GM18858 (cell line): ENCODE data around the gene FGF8.
A peak's percentile ranks its signal among the peaks of the same experiment; 100 is the strongest.

Source experiments
- ATAC-seq: cut with Tn5 transposase; IDR thresholded peaks from one replicate; pipeline ENCODE4 v1.9.1; 2021; ENCODE audit not compliant: unreplicated experiment

FGF8 gene

DNA sequence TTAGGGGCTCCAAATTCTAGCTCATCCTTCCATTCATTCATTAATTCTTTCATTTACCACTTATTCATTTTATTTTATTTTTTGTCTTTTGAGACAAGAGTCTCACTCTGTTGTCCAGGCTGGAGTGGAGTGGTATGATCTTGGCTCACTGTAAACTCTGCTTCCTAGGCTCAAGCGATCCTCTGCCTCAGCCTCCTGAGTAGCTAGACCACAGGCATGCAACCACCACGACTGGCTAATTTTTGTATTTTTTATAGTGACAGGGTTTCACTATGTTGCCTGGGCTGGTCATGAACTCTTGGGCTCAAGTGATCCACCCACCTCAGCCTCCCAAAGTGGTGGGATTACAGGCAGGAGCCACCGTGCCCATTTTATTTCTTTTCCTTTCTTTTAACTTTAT lies 31.6 kb downstream of the FGF8 start:
- ATAC-seq, result no peak

DNA sequence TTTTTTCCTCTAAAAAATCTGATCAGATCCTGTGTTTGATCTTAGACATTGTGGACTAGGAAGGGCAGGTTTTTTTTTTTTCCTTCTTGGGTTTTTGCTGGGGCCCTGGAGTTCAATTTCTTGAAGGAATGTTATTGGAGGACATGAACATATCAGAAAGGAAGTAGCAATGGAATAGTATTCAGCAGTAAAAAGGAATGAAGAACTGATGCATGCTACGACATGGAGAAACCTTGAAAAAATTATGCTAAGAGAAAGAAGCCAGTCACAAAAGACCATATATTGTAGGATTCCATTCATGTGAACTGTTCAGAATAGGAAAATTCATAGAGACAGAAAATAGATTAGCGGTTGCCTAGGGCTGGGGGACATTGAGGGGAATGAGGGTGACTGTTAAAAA lies 34.0 kb downstream of the FGF8 start:
- ATAC-seq, result no peak

DNA sequence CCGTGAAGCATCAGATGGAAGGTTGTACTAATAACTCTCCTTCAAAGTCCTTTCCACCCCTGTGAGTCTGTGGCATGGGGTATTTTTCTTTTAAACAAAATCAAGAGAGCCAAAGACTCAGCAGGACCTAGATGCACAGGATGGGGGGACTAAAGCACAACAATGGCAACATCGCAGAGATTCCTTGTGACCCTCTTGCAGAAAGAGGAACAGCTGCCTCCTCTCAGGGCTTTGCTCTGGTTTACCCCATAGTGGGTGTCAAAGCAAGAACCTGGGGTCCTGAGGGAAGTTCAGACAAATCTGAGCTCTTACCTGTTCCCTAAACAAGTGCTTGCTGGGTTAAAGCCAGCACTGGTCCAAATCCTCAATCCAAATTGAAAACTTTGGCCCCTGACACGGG lies 39.2 kb downstream of the FGF8 start:
- ATAC-seq, result no peak

DNA sequence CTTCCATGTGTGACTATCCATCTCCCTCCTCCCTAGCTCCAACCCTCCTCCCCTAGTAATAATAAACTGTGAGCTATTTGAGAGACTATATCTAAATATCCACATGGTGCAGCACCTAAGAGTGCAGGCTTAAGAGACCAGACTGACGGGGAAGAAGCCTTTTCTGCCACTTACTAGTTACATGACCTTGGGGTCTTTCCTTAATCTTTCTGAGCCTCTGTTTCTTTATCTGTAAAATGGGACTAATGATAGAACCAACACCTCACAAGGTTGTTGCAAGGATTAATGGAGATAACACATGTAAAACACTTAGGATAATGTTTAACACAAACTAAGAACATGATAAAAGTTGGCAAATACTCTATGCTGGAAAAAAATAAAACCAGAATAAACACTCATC lies 43.8 kb downstream of the FGF8 start:
- no peak for ATAC-seq

DNA sequence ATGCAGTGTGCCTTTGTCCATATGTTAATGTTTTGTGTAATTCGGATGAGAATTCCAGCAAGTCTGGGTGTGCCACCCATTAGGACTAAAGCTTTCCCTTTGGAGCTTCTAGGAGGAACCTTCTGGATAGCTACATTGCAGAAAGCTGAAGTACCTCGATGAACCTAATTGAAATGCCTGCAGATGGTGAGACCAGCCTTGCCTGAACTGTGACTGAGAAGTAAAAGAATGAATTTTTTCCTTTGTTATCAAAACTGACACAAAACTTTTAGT lies 49.9 kb downstream of the FGF8 start:
- ATAC-seq, result no peak

DNA sequence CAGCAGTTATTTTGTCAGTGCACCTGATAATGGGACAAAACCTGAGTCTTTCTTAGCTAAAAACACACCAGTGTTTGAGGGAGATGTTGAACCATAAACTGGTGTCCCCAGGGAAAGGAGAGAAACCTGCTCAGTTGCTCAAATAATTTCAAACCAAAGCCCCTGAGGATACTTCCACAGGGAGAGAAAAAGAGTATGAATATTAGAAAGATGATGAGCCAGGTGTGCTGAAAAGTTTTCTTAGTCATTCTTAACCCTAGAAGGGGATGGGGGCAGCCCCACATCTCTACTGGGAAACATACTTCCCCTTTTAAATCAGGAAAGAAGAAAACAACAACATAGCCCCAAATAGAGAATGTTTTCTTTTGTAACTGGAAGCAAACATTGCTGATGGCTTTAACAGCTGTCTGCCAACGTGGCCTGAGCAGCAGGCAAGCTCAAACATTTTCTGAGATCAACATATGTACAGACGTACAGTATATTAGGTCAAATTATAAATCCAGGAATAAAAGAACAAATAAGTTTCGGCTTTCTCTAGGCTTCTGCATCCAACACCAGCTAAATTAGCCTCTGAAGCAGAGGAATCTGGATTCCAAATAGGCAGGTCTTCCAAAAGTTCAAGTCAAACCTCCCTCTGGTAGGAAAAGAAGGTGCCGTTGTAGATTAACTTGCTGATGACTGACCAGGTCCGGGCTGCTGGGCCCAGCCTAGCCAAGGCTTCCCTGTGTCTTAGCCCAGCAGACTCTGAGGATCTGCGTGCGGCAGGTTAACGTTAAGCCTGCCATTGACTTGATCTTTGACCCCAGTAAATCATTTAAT lies 50.4 kb downstream of the FGF8 start:
- peak; percentile 47 for ATAC-seq

DNA sequence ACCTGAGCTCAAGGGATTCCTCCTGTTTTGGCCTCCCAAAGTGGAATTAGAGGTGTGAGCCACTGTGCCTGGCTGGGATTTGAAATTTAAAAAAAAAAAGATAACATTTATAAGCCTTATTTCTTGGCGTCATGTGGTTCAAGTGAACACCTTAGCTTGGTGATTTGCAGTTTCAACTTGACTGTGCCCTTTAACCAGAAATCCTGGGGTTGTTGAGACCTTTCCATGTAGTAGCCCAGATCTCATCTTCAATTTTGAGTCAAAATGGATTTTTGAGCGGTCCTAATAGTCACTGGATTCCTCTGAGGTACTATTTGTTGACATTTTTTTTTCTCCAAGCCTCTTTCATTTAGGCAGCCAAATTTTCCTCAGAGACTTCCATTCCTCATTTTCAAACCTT lies 51.5 kb downstream of the FGF8 start:
- no peak for ATAC-seq

DNA sequence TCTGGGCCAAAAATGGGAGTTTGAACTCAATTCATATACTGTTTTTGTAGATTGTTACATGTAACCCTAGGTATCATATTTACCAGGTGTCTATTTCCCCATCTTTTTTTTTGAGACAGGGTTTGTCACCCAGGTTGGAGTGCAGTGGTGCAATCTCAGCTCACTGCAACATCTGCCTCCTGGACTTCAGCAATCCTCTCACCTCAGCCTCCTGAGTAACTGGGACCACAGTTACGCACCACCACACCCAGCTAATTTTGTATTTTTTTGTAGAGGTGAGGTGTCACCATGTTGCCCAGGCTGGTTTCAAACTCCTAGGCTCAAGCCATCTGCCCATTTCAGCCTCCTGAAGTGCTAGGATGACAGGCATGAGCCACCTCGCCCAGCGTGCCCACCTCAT lies 52.7 kb downstream of the FGF8 start:
- ATAC-seq, result no peak

DNA sequence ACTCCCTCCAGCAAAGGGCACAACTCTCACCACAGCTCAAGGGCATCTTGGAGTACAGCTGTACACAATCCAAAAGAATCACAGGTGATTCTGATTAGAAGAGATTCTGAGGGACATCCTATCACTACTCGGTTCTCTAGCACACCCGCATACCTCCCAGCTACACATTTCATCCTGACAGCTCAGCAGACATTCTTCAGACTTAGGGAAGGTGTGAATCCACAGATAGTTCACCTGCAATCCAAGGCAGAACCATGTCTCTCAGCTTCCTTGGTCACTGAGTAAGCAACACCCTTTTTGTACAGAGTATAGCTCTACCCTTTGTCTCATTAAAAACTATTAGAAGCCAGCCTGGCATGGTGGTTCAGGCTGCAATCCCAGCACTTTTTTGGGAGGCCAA lies 54.1 kb downstream of the FGF8 start:
- no peak for ATAC-seq

DNA sequence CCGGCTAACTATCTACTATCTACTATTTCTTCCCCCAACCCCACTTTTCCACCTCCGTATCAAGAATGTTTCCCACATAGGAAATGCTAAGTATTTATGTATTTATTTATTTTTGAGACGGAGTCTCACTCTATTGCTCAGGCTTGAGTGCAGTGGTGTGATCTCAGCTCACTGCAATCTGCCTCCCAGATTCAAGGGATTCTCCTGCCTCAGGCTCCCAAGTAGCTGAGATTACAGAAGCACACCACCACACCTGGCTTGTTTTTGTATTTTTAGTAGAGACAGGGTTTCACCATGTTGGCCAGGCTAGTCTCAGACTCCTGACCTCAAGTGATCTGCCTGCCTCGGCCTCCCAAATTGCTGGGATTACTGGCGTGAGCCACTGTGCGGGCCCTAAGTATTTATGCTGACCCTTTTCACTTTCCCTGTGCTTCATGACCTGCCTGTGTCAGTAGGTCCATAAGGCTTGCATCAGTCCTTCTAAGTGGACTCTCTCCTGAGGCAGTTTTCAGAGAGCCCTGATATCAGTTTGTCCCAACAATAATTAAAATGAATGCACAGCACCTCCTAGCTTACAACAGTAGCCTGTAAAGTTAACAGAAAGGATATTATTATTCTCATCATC lies 55.2 kb downstream of the FGF8 start:
- no peak for ATAC-seq
